Body of pancreas (tissue), 4 donors: Measurements from ENCODE around the gene ELP4. TPM values are rescaled to one million over a fixed set of nuclear protein-coding genes. Genes with fewer than 3 reads are reported as not detected.

Experiments
- ATAC-seq: fragments of 150-250 bp; one replicate; pipeline ENCODE4 v1.9.1; 2016
- DNase-seq, 4 donors: peaks; one replicate each; pipeline ENCODE4 v3.0.0-alpha.2; 2019
- H3K27ac ChIP-seq, 4 donors: fragments of 200-600 bp; sonication (generic); 1 replicate in 3 of 4; 2 replicates in 1 of 4; pipeline versions ENCODE4 v1.5.1 to v1.6.1; 2016 to 2019; ENCODE audit warnings: mild to moderate bottlenecking in 1 of 4, mixed read lengths in 1 of 4, moderate library complexity in 1 of 4
- H3K27me3 ChIP-seq, 2 donors: fragments of 200-600 bp; sonication (generic); one replicate each; pipeline ENCODE4 v1.6.0; 2016; ENCODE audit warnings: mild to moderate bottlenecking in 1 of 2
- H3K36me3 ChIP-seq, 2 donors: fragments of 200-600 bp; sonication (generic); replicated peaks in 1 of 2; 2 replicates each; pipeline ENCODE4 v1.5.1; 2016; ENCODE audit warnings: low read depth in 2 of 2; ENCODE audit not compliant: insufficient read depth in 1 of 2
- H3K4me1 ChIP-seq: fragments of 200-600 bp; sonication (generic); one replicate; pipeline ENCODE4 v1.6.0; 2016
- H3K4me3 ChIP-seq, 2 donors: fragments of 200-600 bp; sonication (generic); 1 replicate in 1 of 2; 2 replicates in 1 of 2; pipeline ENCODE4 v1.5.1; 2016 to 2019
- H3K9me3 ChIP-seq, 3 donors: fragments of 200-600 bp; sonication (generic); 1 replicate in 2 of 3; 2 replicates in 1 of 3; pipeline ENCODE4 v1.5.1; 2016
- POLR2A ChIP-seq, 3 donors: fragments of 450-650 bp; IDR thresholded peaks; one replicate each; pipeline ENCODE4 v1.6.1; 2016; ENCODE audit warnings: antibody characterized with exemption in 3 of 3, mild to moderate bottlenecking in 2 of 3
- WGBS, 2 donors: methylation state at CpG; one replicate each; pipeline ENCODE4 v1.1.5; 2017; 5-methylcytosine and 5-hydroxymethylcytosine counted together
- intact Hi-C: fragments of 100-400 bp; cut with DNase I; formaldehyde crosslinking; loops from one replicate; pipeline ENCODE4 v1.15.1; 2023
- total RNA-seq, 2 donors: library from RNA; depleted of rRNA; stranded (reverse); fragments of >200 nt; gene quantifications; one replicate each; pipeline ENCODE4 v1.1.0, GENCODE V29; 2016
- TF ChIP-seq, protein P1 (sequence below), 7 experiments: fragments of 450-650 bp in 4 of 7; fragments of 200-600 bp in 3 of 7; sonication (generic) in 3 of 7; IDR thresholded peaks; one replicate each; pipeline ENCODE4 v1.5.1; 2016 to 2019; ENCODE audit warnings: antibody characterized with exemption in 7 of 7

The ELP4 gene
- total RNA-seq, 2 donors from 2014 or later: 20.2 to 33.3 TPM

DNA sequence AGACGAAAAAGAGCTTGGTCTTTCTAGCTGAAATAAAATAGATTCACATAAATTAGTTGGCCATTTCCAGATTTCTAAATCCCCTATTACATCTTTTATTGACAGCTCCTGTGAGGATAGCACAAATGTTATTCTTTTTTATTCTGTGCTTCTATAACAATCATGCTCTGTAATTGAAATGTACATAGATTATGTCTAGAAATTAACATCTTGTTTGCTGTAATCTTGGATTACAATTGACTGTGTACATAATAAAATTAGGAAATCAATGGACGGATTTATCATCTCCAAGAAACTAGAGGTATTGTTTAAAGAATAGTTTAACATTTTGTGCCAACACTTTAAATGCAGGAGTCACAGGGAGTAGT is 31.4 kb upstream of the ELP4 start:
- WGBS, 2 donors: 52 to 68% methylated on average over 2 of the region's 2 CpGs
- intact Hi-C loops: no loop called here
- Histone ChIP-seq H3K4me3 (no peak overlapping the region), H3K27ac (no peak overlapping the region), H3K27me3 (no peaks in the 10 kb centered on the region), H3K4me1 (no peaks in the 10 kb centered on the region), H3K36me3 (no peaks in the 10 kb centered on the region), H3K9me3 (no peaks in the 10 kb centered on the region)
- TF ChIP-seq, protein P1, sequence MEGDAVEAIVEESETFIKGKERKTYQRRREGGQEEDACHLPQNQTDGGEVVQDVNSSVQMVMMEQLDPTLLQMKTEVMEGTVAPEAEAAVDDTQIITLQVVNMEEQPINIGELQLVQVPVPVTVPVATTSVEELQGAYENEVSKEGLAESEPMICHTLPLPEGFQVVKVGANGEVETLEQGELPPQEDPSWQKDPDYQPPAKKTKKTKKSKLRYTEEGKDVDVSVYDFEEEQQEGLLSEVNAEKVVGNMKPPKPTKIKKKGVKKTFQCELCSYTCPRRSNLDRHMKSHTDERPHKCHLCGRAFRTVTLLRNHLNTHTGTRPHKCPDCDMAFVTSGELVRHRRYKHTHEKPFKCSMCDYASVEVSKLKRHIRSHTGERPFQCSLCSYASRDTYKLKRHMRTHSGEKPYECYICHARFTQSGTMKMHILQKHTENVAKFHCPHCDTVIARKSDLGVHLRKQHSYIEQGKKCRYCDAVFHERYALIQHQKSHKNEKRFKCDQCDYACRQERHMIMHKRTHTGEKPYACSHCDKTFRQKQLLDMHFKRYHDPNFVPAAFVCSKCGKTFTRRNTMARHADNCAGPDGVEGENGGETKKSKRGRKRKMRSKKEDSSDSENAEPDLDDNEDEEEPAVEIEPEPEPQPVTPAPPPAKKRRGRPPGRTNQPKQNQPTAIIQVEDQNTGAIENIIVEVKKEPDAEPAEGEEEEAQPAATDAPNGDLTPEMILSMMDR (IDR thresholded peaks at IDR 0.05): no peak
- no peak for TF ChIP-seq POLR2A (IDR thresholded peaks at IDR 0.05)
- DNase-seq (no peak), ATAC-seq (no peak)

DNA sequence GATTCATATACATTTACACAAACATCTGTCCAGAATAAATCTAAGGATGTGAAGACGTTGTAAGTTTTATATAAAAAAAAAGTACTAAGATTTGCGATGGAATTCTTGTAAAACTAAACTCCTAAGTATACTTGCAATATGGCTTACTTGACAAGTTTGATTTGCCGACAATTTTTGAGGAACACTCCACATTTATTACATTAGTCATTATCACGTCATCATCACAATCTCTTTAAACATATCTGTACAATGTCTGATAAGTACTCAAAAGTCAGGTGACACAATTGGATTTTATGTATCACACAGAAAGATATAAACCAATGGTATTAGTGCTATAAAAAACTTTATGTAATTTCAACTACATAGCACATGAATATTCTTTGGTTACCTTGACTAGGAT is 30.5 kb upstream of the ELP4 start:
- intact Hi-C loops: no loop called here
- 94% methylated on average over 4 of the region's 4 CpGs for WGBS, 2 donors
- no peak for ATAC-seq
- Histone ChIP-seq H3K4me3 (no peak overlapping the region), H3K27me3 (no peaks in the 10 kb centered on the region), H3K4me1 (no peaks in the 10 kb centered on the region), H3K9me3 (no peaks in the 10 kb centered on the region), H3K27ac (no peak overlapping the region), H3K36me3 (no peaks in the 10 kb centered on the region)
- no peak for TF ChIP-seq POLR2A (IDR thresholded peaks at IDR 0.05)
- TF ChIP-seq, protein P1 (IDR thresholded peaks at IDR 0.05): no peak
- no peak for DNase-seq

DNA sequence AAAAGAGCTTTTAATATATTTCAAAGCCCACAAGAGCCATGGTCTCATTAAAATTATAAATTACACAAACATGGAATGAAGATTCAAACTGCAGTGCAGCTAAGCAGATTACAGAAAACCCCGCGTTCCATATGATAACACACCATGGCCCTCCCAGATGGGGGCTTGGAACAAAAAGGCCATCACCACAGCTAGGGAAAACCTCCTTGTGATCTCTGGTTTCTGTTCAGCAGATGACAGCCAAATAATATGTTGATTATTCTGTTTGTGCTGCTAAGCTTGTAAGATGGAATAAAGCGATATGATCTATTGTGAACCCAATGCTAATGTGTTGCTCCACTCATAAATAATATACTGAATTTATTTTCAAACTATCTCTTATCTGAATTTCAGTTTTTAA is 28.6 kb upstream of the ELP4 start:
- H3K4me1 ChIP-seq: no peaks in the 10 kb centered on the region
- intact Hi-C loops: no loop called here

DNA sequence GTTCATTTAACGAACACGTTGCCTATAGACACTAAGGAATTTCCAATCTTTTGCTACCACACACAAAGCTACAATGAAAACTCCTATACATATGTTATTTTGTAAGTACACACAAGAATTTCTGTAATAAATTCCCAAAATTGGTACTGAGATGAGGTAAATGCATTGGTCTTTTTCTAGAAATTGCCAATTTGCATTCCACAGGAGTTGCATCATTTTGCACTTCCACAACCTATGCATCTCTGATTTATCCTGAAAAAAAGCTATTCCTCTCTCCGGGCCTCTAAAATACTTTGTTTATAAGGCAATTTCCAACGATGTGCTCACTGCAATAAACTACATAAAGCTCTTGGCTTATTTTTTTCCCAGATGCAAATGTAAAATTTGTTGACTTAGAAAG is 25.1 kb upstream of the ELP4 start:
- Histone ChIP-seq H3K27me3 (no peaks in the 10 kb centered on the region), H3K36me3 (no peaks in the 10 kb centered on the region), H3K4me3 (no peak overlapping the region), H3K9me3 (no peaks in the 10 kb centered on the region), H3K27ac (no peak overlapping the region), H3K4me1 (no peaks in the 10 kb centered on the region)
- DNase-seq (no peak), ATAC-seq (no peak)
- 83 to 86% methylated on average over 4 of the region's 4 CpGs for WGBS, 2 donors
- intact Hi-C loops: no loop called here
- TF ChIP-seq, protein P1 (IDR thresholded peaks at IDR 0.05): no peak
- TF ChIP-seq POLR2A (IDR thresholded peaks at IDR 0.05): no peak

More for the DNA sequence above, 28.6 kb upstream of the ELP4 start:
- DNase-seq: no peak
- no peak overlapping the region for H3K4me3 ChIP-seq
- no peaks in the 10 kb centered on the region for H3K36me3 ChIP-seq
- no peak overlapping the region for H3K27ac ChIP-seq
- 86 to 93% methylated on average over 3 of the region's 3 CpGs for WGBS, 2 donors
- no peaks in the 10 kb centered on the region for H3K9me3 ChIP-seq
- TF ChIP-seq, protein P1 (IDR thresholded peaks at IDR 0.05): no peak
- TF ChIP-seq POLR2A (IDR thresholded peaks at IDR 0.05): no peak
- no peaks in the 10 kb centered on the region for H3K27me3 ChIP-seq
- no peak for ATAC-seq

DNA sequence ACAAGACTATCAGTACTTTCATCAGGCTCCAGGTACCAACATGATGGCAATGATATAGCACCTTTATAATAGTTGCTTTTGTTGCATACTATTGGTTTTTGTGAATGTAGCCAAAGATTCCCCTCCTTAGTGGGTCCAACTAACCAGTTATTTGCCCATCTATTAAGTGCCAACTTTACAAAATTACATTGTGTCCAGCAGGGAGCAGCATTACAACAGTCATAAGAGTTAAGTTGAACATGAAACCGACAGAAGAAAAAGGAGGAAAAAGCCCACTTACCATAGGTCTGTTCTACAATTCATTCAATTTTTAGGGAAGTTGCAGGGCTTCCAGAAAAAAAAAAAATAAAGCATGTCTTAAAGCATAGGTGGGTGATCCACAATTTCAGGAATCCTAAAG is 21.7 kb upstream of the ELP4 start:
- Histone ChIP-seq H3K4me3 (no peak overlapping the region), H3K4me1 (peaks cover 11% of the 10 kb centered on the region), H3K9me3 (no peaks in the 10 kb centered on the region), H3K36me3 (no peaks in the 10 kb centered on the region), H3K27me3 (no peaks in the 10 kb centered on the region), H3K27ac (no peak overlapping the region)
- TF ChIP-seq POLR2A (IDR thresholded peaks at IDR 0.05): no peak
- TF ChIP-seq, protein P1 (IDR thresholded peaks at IDR 0.05): peak in 6 of 7 experiments; percentile 19 to 58 (median 44)
- intact Hi-C loops: no loop called here
- DNase-seq (peak in 3 of 4 donors; percentile 18 to 45 (median 21)), ATAC-seq (no peak)
- 10 to 13% methylated on average over 1 of the region's 1 CpG for WGBS, 2 donors
